ENCODE results near the gene YES1. TPM values are rescaled to one million over a fixed set of nuclear protein-coding genes. Genes with fewer than 3 reads are reported as not detected.

Gene YES1
- total and polyA plus RNA-seq, 4 donors: 17.9 to 61.7 (median 31.6) TPM

- H3K9me3 ChIP-seq (ENCODE audit: control insufficient read depth in 4 of 4, insufficient read depth in 3 of 4, low read length in 3 of 4): no peaks in the 10 kb centered on the region
- no peak overlapping the region for H3K27ac ChIP-seq (ENCODE audit: low read depth in 1 of 2, low read length in 1 of 2)
- 79 to 91% methylated on average over 4 of the region's 4 CpGs for WGBS, 2 donors
- no peak for ATAC-seq (ENCODE audit: insufficient read depth, low FRiP score)
- H3K4me1 ChIP-seq (ENCODE audit: control insufficient read depth in 5 of 5, insufficient read depth in 5 of 5, low read length in 5 of 5): no peaks in the 10 kb centered on the region
- H3K27me3 ChIP-seq (ENCODE audit: control insufficient read depth in 3 of 3, insufficient read depth in 3 of 3, low read length in 2 of 3): no peaks in the 10 kb centered on the region
- DNase-seq: no peak
- no peak for TF ChIP-seq CTCF (IDR thresholded peaks at IDR 0.05; ENCODE audit: control extremely low read depth, extremely low read depth)
- H3K36me3 ChIP-seq (ENCODE audit: control insufficient read depth in 4 of 4, insufficient read depth in 4 of 4, low read length in 4 of 4): no peaks in the 10 kb centered on the region
- no peak overlapping the region for H3K4me3 ChIP-seq
- no peak overlapping the region for H3K9ac ChIP-seq (ENCODE audit: insufficient read depth in 1 of 2, low read length in 2 of 2)
Observed at GRCh38 chr18:850960-851359, 38.9 kb upstream of the YES1 start.

- Histone ChIP-seq H3K9me3 (ENCODE audit: control insufficient read depth in 4 of 4, insufficient read depth in 3 of 4, low read length in 3 of 4) (no peaks in the 10 kb centered on the region), H3K27me3 (ENCODE audit: control insufficient read depth in 3 of 3, insufficient read depth in 3 of 3, low read length in 2 of 3) (no peaks in the 10 kb centered on the region), H3K4me3 (no peak overlapping the region), H3K36me3 (ENCODE audit: control insufficient read depth in 4 of 4, insufficient read depth in 4 of 4, low read length in 4 of 4) (no peaks in the 10 kb centered on the region), H3K27ac (ENCODE audit: low read depth in 1 of 2, low read length in 1 of 2) (no peak overlapping the region), H3K4me1 (ENCODE audit: control insufficient read depth in 5 of 5, insufficient read depth in 5 of 5, low read length in 5 of 5) (no peaks in the 10 kb centered on the region), H3K9ac (ENCODE audit: insufficient read depth in 1 of 2, low read length in 2 of 2) (no peak overlapping the region)
- DNase-seq (no peak), ATAC-seq (ENCODE audit: insufficient read depth, low FRiP score) (no peak)
- WGBS, 2 donors: 80 to 93% methylated on average over 4 of the region's 4 CpGs
- no peak for TF ChIP-seq CTCF (IDR thresholded peaks at IDR 0.05; ENCODE audit: control extremely low read depth, extremely low read depth)
Observed at GRCh38 chr18:849021-849420, 37.0 kb upstream of the YES1 start.

GRCh38 chr18:848062-848861, 36.2 kb upstream of the YES1 start:
- no peak for TF ChIP-seq CTCF (IDR thresholded peaks at IDR 0.05; ENCODE audit: control extremely low read depth, extremely low read depth)
- H3K4me3 ChIP-seq: no peak overlapping the region
- no peak for ATAC-seq (ENCODE audit: insufficient read depth, low FRiP score)
- no peaks in the 10 kb centered on the region for H3K27me3 ChIP-seq (ENCODE audit: control insufficient read depth in 3 of 3, insufficient read depth in 3 of 3, low read length in 2 of 3)
- H3K9ac ChIP-seq (ENCODE audit: insufficient read depth in 1 of 2, low read length in 2 of 2): no peak overlapping the region
- no peaks in the 10 kb centered on the region for H3K4me1 ChIP-seq (ENCODE audit: control insufficient read depth in 5 of 5, insufficient read depth in 5 of 5, low read length in 5 of 5)
- H3K27ac ChIP-seq (ENCODE audit: low read depth in 1 of 2, low read length in 1 of 2): no peak overlapping the region
- 89 to 92% methylated on average over 8 of the region's 8 CpGs for WGBS, 2 donors
- H3K36me3 ChIP-seq (ENCODE audit: control insufficient read depth in 4 of 4, insufficient read depth in 4 of 4, low read length in 4 of 4): no peaks in the 10 kb centered on the region
- H3K9me3 ChIP-seq (ENCODE audit: control insufficient read depth in 4 of 4, insufficient read depth in 3 of 4, low read length in 3 of 4): no peaks in the 10 kb centered on the region
- DNase-seq: no peak

Data from lung (tissue), 12 donors.